Ectodermal cell (in vitro differentiated cells): Measurements from ENCODE around the gene ABHD8.

ENCODE experiments used
- H3K27ac ChIP-seq: 2 replicates; pipeline ENCODE4 v1.7.0; 2013; ENCODE audit warnings: mild to moderate bottlenecking, low read depth, low read length; ENCODE audit not compliant: insufficient read depth, poor library complexity, severe bottlenecking
- H3K27me3 ChIP-seq: 2 replicates; pipeline ENCODE4 v1.7.0; 2013; ENCODE audit warnings: mild to moderate bottlenecking, low read length; ENCODE audit not compliant: insufficient read depth, control insufficient read depth, poor library complexity, severe bottlenecking
- H3K36me3 ChIP-seq: one replicate; pipeline ENCODE4 v1.7.0; 2013; ENCODE audit warnings: low read length; ENCODE audit not compliant: control insufficient read depth, insufficient read depth
- H3K4me1 ChIP-seq: one replicate; pipeline ENCODE4 v1.7.0; 2013; ENCODE audit warnings: low read length; ENCODE audit not compliant: control insufficient read depth, insufficient read depth
- H3K4me3 ChIP-seq: 2 replicates; pipeline ENCODE4 v1.7.0; 2013; ENCODE audit warnings: low read depth, low read length, control low read depth; ENCODE audit not compliant: insufficient read depth
- H3K9me3 ChIP-seq: 2 replicates; pipeline ENCODE4 v1.7.0; 2013; ENCODE audit warnings: mild to moderate bottlenecking, low read length, moderate library complexity; ENCODE audit not compliant: control insufficient read depth
- WGBS, 2 experiments: methylation state at CpG; one replicate each; pipeline ENCODE4 v1.1.7; 2013; ENCODE audit warnings: missing lambda C conversion rate in 2 of 2; 5-methylcytosine and 5-hydroxymethylcytosine counted together

The ABHD8 gene

DNA sequence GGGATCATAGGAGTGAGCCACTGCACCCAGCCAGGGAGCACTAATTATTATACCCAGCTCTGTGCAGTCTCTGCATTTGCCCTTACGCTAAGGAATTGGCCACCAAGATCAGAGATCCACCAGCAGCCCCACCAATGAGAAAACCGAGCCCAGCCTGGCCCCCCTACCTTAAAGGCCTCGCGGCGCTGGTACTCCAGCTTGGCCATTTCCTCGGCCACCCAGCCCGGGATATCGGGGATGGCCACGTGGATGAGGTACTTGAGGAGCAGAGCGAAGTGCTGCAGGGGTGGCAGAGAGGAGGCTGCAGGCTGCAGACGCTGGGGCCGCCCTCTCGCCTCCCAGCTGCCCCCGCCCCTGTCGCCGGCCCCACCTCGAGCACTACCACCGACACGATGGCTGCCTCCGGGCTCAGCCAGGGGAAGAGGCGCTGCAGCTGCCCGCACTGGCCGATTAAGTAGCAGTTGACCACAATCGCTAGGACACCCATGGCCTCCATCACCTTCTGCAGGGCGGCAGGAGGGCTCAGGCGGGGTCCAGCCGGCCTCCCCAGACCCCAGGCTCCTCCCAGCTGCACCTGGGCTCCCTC, 23.9 kb upstream of the ABHD8 start:
- Histone ChIP-seq H3K4me3 (peak overlapping the region; percentile 47), H3K27ac (peak overlapping the region; percentile 27), H3K27me3 (peaks cover 12% of the 10 kb centered on the region), H3K36me3 (peaks cover 4% of the 10 kb centered on the region), H3K4me1 (peaks cover 9% of the 10 kb centered on the region), H3K9me3 (no peaks in the 10 kb centered on the region)
- 69 to 70% methylated on average over 27 of the region's 27 CpGs for WGBS, 2 experiments

- peaks cover 9% of the 10 kb centered on the region for H3K4me1 ChIP-seq
- H3K27me3 ChIP-seq, result peaks cover 12% of the 10 kb centered on the region
- no peak overlapping the region for H3K4me3 ChIP-seq
- H3K9me3 ChIP-seq, result no peaks in the 10 kb centered on the region
- 81 to 83% methylated on average over 11 of the region's 11 CpGs for WGBS, 2 experiments
- H3K36me3 ChIP-seq, result peaks cover 4% of the 10 kb centered on the region
- H3K27ac ChIP-seq, result no peak overlapping the region
Measured at GRCh38 chr19:17326595-17326966, 23.4 kb upstream of the ABHD8 start.

DNA sequence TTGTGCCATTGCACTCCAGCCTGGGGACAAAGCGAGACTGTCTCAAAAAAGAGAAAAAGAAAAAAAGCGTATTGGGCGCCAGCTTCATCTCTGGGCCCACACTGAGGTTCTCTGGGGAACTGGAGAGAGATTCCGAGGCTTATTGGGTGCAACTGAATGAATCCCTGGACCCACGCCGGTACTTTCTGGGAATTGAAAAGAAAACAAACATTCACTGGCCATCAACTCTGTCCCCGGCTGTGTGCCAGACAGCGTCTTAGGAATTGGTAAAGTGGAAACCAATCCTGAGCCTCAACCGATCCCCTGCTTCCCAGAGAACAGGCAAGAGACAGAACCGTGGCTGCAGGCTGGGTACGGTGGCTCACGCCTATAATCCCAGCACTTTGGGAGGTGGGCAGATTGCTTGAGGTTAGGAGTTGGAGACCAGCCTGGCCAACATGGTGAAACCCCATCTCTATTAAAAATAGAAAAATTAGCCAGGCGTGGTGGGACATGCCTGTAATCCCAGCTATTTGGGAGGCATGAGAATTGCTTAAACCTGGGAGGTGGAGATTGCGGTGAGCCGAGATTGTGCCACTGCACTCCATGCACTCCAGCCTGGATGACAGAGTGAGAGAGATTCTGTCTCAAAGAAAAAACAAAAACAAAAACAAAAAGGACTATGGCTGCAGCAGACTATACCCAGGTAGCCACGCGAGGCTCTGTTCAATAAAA, 22.8 kb upstream of the ABHD8 start:
- peaks cover 9% of the 10 kb centered on the region for H3K4me1 ChIP-seq
- no peaks in the 10 kb centered on the region for H3K9me3 ChIP-seq
- H3K36me3 ChIP-seq, result peaks cover 4% of the 10 kb centered on the region
- no peak overlapping the region for H3K4me3 ChIP-seq
- peaks cover 12% of the 10 kb centered on the region for H3K27me3 ChIP-seq
- H3K27ac ChIP-seq, result no peak overlapping the region
- WGBS, 2 experiments, result 94 to 97% methylated on average over 17 of the region's 17 CpGs

GRCh38 chr19:17325133-17325532, 21.9 kb upstream of the ABHD8 start:
- Histone ChIP-seq H3K9me3 (no peaks in the 10 kb centered on the region), H3K27me3 (peaks cover 12% of the 10 kb centered on the region), H3K4me1 (peaks cover 9% of the 10 kb centered on the region), H3K4me3 (no peak overlapping the region), H3K36me3 (peaks cover 4% of the 10 kb centered on the region), H3K27ac (no peak overlapping the region)
- 95 to 96% methylated on average over 20 of the region's 20 CpGs for WGBS, 2 experiments

GRCh38 chr19:17324357-17325114, 21.3 kb upstream of the ABHD8 start:
- Histone ChIP-seq H3K4me3 (no peak overlapping the region), H3K27ac (no peak overlapping the region), H3K4me1 (peaks cover 9% of the 10 kb centered on the region), H3K36me3 (peaks cover 5% of the 10 kb centered on the region), H3K27me3 (peaks cover 10% of the 10 kb centered on the region), H3K9me3 (no peaks in the 10 kb centered on the region)
- WGBS, 2 experiments, result 95% methylated on average over 28 of the region's 28 CpGs

- WGBS, 2 experiments, result 88 to 97% methylated on average over 7 of the region's 7 CpGs
- Histone ChIP-seq H3K4me1 (peaks cover 9% of the 10 kb centered on the region), H3K27ac (no peak overlapping the region), H3K4me3 (no peak overlapping the region), H3K27me3 (peaks cover 4% of the 10 kb centered on the region), H3K36me3 (peaks cover 8% of the 10 kb centered on the region), H3K9me3 (no peaks in the 10 kb centered on the region)
Measured at GRCh38 chr19:17323964-17324332, 20.7 kb upstream of the ABHD8 start.

DNA sequence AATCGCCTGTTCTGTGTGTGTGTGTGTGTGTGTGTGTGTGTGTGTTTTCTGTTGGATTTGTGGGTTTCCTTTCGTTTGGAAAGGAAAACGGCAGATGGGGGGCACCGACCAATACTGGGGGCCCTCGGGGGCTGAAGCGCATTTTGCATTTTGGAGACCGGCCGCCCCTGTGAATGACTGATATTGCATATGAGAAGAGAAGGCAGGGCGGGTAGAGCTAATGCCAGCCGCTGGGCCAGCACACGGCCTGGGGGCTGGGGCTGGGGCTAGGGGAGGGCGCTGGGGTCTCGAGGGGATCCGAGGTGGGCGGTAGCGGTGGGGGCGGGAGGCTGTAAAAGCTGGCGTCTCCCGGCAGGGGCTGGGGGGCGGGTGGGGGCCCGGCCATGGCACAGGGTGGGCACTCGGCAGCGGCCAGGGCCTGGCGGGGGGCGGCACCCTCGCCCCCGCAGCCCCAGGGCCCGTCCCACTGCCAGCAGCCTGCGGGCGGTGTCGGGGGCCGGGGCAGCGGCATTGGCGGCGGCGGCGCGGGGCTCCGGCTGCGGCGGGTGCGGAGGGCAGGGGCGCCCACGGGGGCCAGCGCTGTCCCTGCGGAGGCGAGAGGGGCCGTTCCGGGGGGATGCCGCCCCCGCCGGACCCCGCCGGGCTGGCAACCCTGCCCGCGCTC, 20.2 kb upstream of the ABHD8 start:
- peaks cover 8% of the 10 kb centered on the region for H3K36me3 ChIP-seq
- H3K27me3 ChIP-seq, result no peaks in the 10 kb centered on the region
- no peak overlapping the region for H3K27ac ChIP-seq
- WGBS, 2 experiments, result 94% methylated on average over 56 of the region's 56 CpGs
- H3K9me3 ChIP-seq, result no peaks in the 10 kb centered on the region
- no peak overlapping the region for H3K4me3 ChIP-seq
- H3K4me1 ChIP-seq, result peaks cover 9% of the 10 kb centered on the region

- peaks cover 9% of the 10 kb centered on the region for H3K4me1 ChIP-seq
- H3K4me3 ChIP-seq, result no peak overlapping the region
- no peak overlapping the region for H3K27ac ChIP-seq
- H3K27me3 ChIP-seq, result no peaks in the 10 kb centered on the region
- WGBS, 2 experiments, result 93% methylated on average over 9 of the region's 10 CpGs
- H3K9me3 ChIP-seq, result no peaks in the 10 kb centered on the region
- H3K36me3 ChIP-seq, result peaks cover 8% of the 10 kb centered on the region
Measured at GRCh38 chr19:17322854-17323253, 19.6 kb upstream of the ABHD8 start.

- no peaks in the 10 kb centered on the region for H3K27me3 ChIP-seq
- H3K36me3 ChIP-seq, result peaks cover 8% of the 10 kb centered on the region
- H3K27ac ChIP-seq, result peak overlapping the region; percentile 16
- no peaks in the 10 kb centered on the region for H3K9me3 ChIP-seq
- H3K4me3 ChIP-seq, result no peak overlapping the region
- peaks cover 4% of the 10 kb centered on the region for H3K4me1 ChIP-seq
- WGBS, 2 experiments, result 94% methylated on average over 19 of the region's 19 CpGs
Measured at GRCh38 chr19:17321655-17322489, 18.6 kb upstream of the ABHD8 start.
